IMR-90 (cell line): ENCODE data around the gene PRXL2C. TPM values are rescaled to one million over a fixed set of nuclear protein-coding genes. Genes with fewer than 3 reads are reported as not detected.

Experiments used
- ATAC-seq: fragments of 200-7000 bp; cut with Tn5 transposase; 2 replicates; pipeline ENCODE4 v1.9.1; 2020; ENCODE audit warnings: low read depth, mild to moderate bottlenecking, moderate library complexity
- BruUV-seq: library from RNA; stranded (reverse); fragments of 400-500 nt; replicated peaks from 2 replicates; lab custom pipeline; 2021; lab: Mats Ljungman, UMichigan
- CTCF ChIA-PET: fragments of 300-600 bp; formaldehyde crosslinking; extraction: SDS; loops from one replicate; lab custom pipeline; 2021; ENCODE audit warnings: antibody characterized with exemption; lab: Yijun Ruan, JAX
- POLR2A ChIA-PET: fragments of 300-600 bp; sonication (Branson Sonifier 250); formaldehyde crosslinking; loops from one replicate; lab custom pipeline; 2022; ENCODE audit warnings: antibody characterized with exemption; ENCODE audit not compliant: unreplicated experiment; lab: Charles Lee
- DNase-seq: peaks from one replicate; pipeline ENCODE4 v3.0.0; 2013
- H2AFZ ChIP-seq: replicated peaks from 2 replicates; pipeline ENCODE3; 2013; ENCODE audit warnings: low read length, mild to moderate bottlenecking; ENCODE audit not compliant: poor library complexity
- H2AK5ac ChIP-seq: 2 replicates; pipeline ENCODE4 v1.6.1; 2013; ENCODE audit warnings: low read depth, low read length, inconsistent platforms
- H2AK9ac ChIP-seq: replicated peaks from 2 replicates; pipeline ENCODE3; 2013; ENCODE audit warnings: mild to moderate bottlenecking, low read depth, low read length, moderate library complexity; ENCODE audit not compliant: poor library complexity
- H2BK120ac ChIP-seq: 2 replicates; pipeline ENCODE4 v1.6.1; 2013; ENCODE audit warnings: low read depth, low read length, inconsistent platforms
- H2BK15ac ChIP-seq: 3 replicates; pipeline ENCODE4 v1.6.1; 2013; ENCODE audit warnings: low read depth, low read length, inconsistent platforms
- H2BK20ac ChIP-seq: 2 replicates; pipeline ENCODE4 v1.6.1; 2013; ENCODE audit warnings: low read depth, mild to moderate bottlenecking, inconsistent platforms, low read length, moderate library complexity
- H2BK5ac ChIP-seq: 2 replicates; pipeline ENCODE4 v1.6.1; 2013; ENCODE audit warnings: mild to moderate bottlenecking, low read depth, low read length, inconsistent platforms; ENCODE audit not compliant: poor library complexity, severe bottlenecking
- H3K14ac ChIP-seq: replicated peaks from 2 replicates; pipeline ENCODE4 v1.6.1; 2013; ENCODE audit warnings: low read depth, low read length, inconsistent platforms
- H3K18ac ChIP-seq: 2 replicates; pipeline ENCODE4 v1.6.1; 2013; ENCODE audit warnings: low read depth, low read length, control low read depth
- H3K23ac ChIP-seq: 2 replicates; pipeline ENCODE4 v1.6.1; 2013; ENCODE audit warnings: low read depth, low read length, inconsistent platforms
- H3K27ac ChIP-seq: 2 replicates; pipeline ENCODE4 v1.5.1; 2013; ENCODE audit warnings: mild to moderate bottlenecking, control low read depth, low read length; ENCODE audit not compliant: insufficient read depth
- H3K27me3 ChIP-seq: 2 replicates; pipeline ENCODE4 v1.6.1; 2013; ENCODE audit warnings: low read length; ENCODE audit not compliant: control insufficient read depth, insufficient read depth
- H3K36me3 ChIP-seq: 2 replicates; pipeline ENCODE4 v1.6.1; 2013; ENCODE audit warnings: low read length, mixed read lengths; ENCODE audit not compliant: control insufficient read depth, insufficient read depth
- H3K4ac ChIP-seq: 2 replicates; pipeline ENCODE4 v1.6.1; 2013; ENCODE audit warnings: low read depth, low read length, inconsistent platforms
- H3K4me1 ChIP-seq: 2 replicates; pipeline ENCODE4 v1.6.1; 2013; ENCODE audit warnings: low read length, mixed read lengths; ENCODE audit not compliant: control insufficient read depth, insufficient read depth
- H3K4me2 ChIP-seq: 2 replicates; pipeline ENCODE4 v1.6.1; 2013; ENCODE audit warnings: low read depth, mild to moderate bottlenecking, control low read depth, low read length, moderate library complexity
- H3K4me3 ChIP-seq: 2 replicates; pipeline ENCODE4 v1.5.1; 2013; ENCODE audit warnings: low read depth, mild to moderate bottlenecking, control low read depth, low read length, moderate library complexity; ENCODE audit not compliant: insufficient read depth
- H3K56ac ChIP-seq: 2 replicates; pipeline ENCODE4 v1.6.1; 2013; ENCODE audit warnings: low read length, inconsistent platforms; ENCODE audit not compliant: insufficient read depth; ENCODE audit errors: extremely low read depth
- H3K79me1 ChIP-seq, 2 experiments: 2 replicates each; pipeline ENCODE4 v1.6.1; 2013; ENCODE audit warnings: low read length in 2 of 2, inconsistent platforms in 1 of 2, low read depth in 1 of 2
- H3K9ac ChIP-seq: 2 replicates; pipeline ENCODE4 v1.6.1; 2013; ENCODE audit warnings: low read depth, low read length, control low read depth
- H3K9me1 ChIP-seq: 2 replicates; pipeline ENCODE4 v1.6.1; 2013; ENCODE audit warnings: low read length, inconsistent platforms; ENCODE audit not compliant: insufficient read depth
- H3K9me3 ChIP-seq: 2 replicates; pipeline ENCODE4 v1.6.1; 2013; ENCODE audit warnings: low read length; ENCODE audit not compliant: control insufficient read depth, insufficient read depth
- H4K20me1 ChIP-seq: 2 replicates; pipeline ENCODE4 v1.6.1; 2013; ENCODE audit warnings: low read length, inconsistent platforms; ENCODE audit not compliant: insufficient read depth
- H4K5ac ChIP-seq: 2 replicates; pipeline ENCODE4 v1.6.1; 2013; ENCODE audit warnings: mild to moderate bottlenecking, low read depth, low read length, control low read depth
- H4K8ac ChIP-seq, 2 experiments: 2 replicates each; pipeline ENCODE4 v1.6.1; 2013; ENCODE audit warnings: low read depth in 2 of 2, low read length in 2 of 2, control low read depth in 1 of 2, inconsistent platforms in 1 of 2
- H4K91ac ChIP-seq: 2 replicates; pipeline ENCODE4 v1.6.1; 2013; ENCODE audit warnings: low read depth, low read length, inconsistent platforms; ENCODE audit not compliant: insufficient read depth
- CEBPB ChIP-seq: IDR thresholded peaks from 2 replicates; pipeline ENCODE4 v1.6.1; 2012; ENCODE audit warnings: low read depth, low read length, improper control_type of control experiment
- CHD1 ChIP-seq: IDR thresholded peaks from 2 replicates; pipeline ENCODE4 v1.6.1; 2012; ENCODE audit warnings: low read depth, low read length, improper control_type of control experiment
- CTCF ChIP-seq: conservative IDR thresholded peaks from 2 replicates; pipeline ENCODE4 v1.5.1; 2012; ENCODE audit warnings: mild to moderate bottlenecking, low read depth, low read length, improper control_type of control experiment
- FOS ChIP-seq: fragments of 150-350 bp; IDR thresholded peaks from 2 replicates; pipeline ENCODE4 v1.6.1; 2016; ENCODE audit warnings: low read depth, low read length
- MAFK ChIP-seq: IDR thresholded peaks from 2 replicates; pipeline ENCODE4 v1.6.1; 2012; ENCODE audit warnings: low read depth, low read length, improper control_type of control experiment
- MAZ ChIP-seq: IDR thresholded peaks from 2 replicates; pipeline ENCODE4 v1.6.1; 2012; ENCODE audit warnings: low read depth, mild to moderate bottlenecking, low read length, improper control_type of control experiment, moderate library complexity, borderline replicate concordance
- MXI1 ChIP-seq: IDR thresholded peaks from 2 replicates; pipeline ENCODE4 v1.6.1; 2012; ENCODE audit warnings: low read depth, mild to moderate bottlenecking, low read length, moderate library complexity, borderline replicate concordance
- NFE2L2 ChIP-seq: fragments of 150-350 bp; IDR thresholded peaks from 2 replicates; pipeline ENCODE4 v1.6.1; 2016; ENCODE audit warnings: low read depth, mild to moderate bottlenecking, low read length
- POLR2A ChIP-seq: IDR thresholded peaks from 2 replicates; pipeline ENCODE4 v1.6.1; 2012; ENCODE audit warnings: mild to moderate bottlenecking, low read depth, low read length
- RCOR1 ChIP-seq: IDR thresholded peaks from 2 replicates; pipeline ENCODE4 v1.6.1; 2012; ENCODE audit warnings: mild to moderate bottlenecking, low read length, improper control_type of control experiment; ENCODE audit not compliant: insufficient replicate concordance
- SMC3 ChIP-seq: fragments of 150-350 bp; IDR thresholded peaks from 2 replicates; pipeline ENCODE4 v1.6.1; 2016; ENCODE audit warnings: low read depth, mild to moderate bottlenecking, antibody characterized with exemption, low read length, moderate library complexity
- WGBS, 2 experiments: methylation state at CpG; one replicate each; pipeline versions ENCODE4 v1.1.5 to v1.1.7; 2013; ENCODE audit warnings: missing lambda C conversion rate in 2 of 2; ENCODE audit not compliant: insufficient read length in 1 of 2; ENCODE audit errors: extremely low coverage in 2 of 2; 5-methylcytosine and 5-hydroxymethylcytosine counted together
- dilution Hi-C: fragments of 300-500 bp; cut with HindIII; formaldehyde crosslinking; loops from one replicate; pipeline ENCODE4 v1.14.3; 2018; ENCODE audit warnings: low sequenced_read_pairs; ENCODE audit not compliant: unreplicated experiment
- in situ Hi-C: fragments of 300-500 bp; cut with MboI; formaldehyde crosslinking; loops from 3 replicates; pipeline ENCODE4 v1.14.3; 2019; ENCODE audit warnings: low sequenced_read_pairs, inconsistent platforms, mixed read lengths
- intact Hi-C: fragments of 100-400 bp; cut with micrococcal nuclease; formaldehyde crosslinking; loops from 2 replicates; pipeline ENCODE4 v1.10.0; 2022
- polyA plus RNA-seq, 3 experiments: library from polyadenylated mRNA; depleted of rRNA; stranded (reverse); fragments of >200 nt; gene quantifications; 2 replicates each; pipeline ENCODE4 v1.2.3, GENCODE V29; 2012; ENCODE audit warnings: low replicate concordance in 1 of 3
- total RNA-seq: library from RNA; depleted of rRNA; stranded (reverse); fragments of >200 nt; gene quantifications from 2 replicates; pipeline ENCODE4 v1.2.3, GENCODE V29; 2012
- TF ChIP-seq, protein P1 (sequence below): fragments of 150-350 bp; IDR thresholded peaks from 2 replicates; pipeline ENCODE4 v1.6.1; 2016; ENCODE audit warnings: low read depth, mild to moderate bottlenecking, low read length, moderate library complexity, borderline replicate concordance
- TF ChIP-seq, protein P2 (sequence below): fragments of 150-350 bp; IDR thresholded peaks from 2 replicates; pipeline ENCODE4 v1.6.1; 2017; ENCODE audit warnings: mild to moderate bottlenecking, antibody characterized with exemption, low read length, low read depth

The PRXL2C gene
- total and polyA plus RNA-seq, 2 of the 4 experiments (the other 2 are of a cell fraction), result 2.7 to 9.0 TPM

DNA sequence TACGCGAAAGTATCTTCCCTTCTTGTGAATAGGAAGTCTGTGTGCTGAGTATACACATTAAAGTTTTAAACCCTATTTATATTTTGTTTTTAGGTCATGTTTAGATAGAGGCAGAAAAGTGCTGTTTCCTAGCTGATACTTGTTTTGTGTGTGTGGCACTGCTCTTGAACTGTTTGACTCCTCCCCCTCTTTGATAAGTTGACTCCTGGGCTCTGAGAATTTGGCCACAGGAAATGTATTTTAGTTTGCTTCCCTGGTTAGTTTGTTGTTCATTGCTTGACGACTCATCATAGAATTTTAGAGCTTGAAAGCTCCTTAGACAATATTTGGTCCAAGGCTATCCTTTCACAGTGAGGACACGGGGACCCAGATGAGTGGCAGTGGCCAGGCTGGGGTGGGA, 33.5 kb downstream of the PRXL2C start:
- Histone ChIP-seq H4K20me1 (peaks cover 8% of the 10 kb centered on the region; the same call in 1 of the 2 replicates), H2BK15ac (no peak overlapping the region; the same call in 2 of the 3 replicates), H2AK9ac (no peak overlapping the region), H3K9me1 (peaks cover 3% of the 10 kb centered on the region; the same call in 1 of the 2 replicates), H2BK20ac (no peak overlapping the region), H4K8ac (no peak overlapping the region), H3K9me3 (no peaks in the 10 kb centered on the region), H3K36me3 (no peaks in the 10 kb centered on the region), H3K18ac (no peak overlapping the region), H3K4me2 (no peak overlapping the region), H3K4me1 (0 out of 2 replicates have a peak, but pooled peaks cover 2% of the 10 kb centered on the region), H3K4me3 (no peak overlapping the region), H3K14ac (no peak overlapping the region), H2AFZ (no peak overlapping the region), H3K27me3 (no peaks in the 10 kb centered on the region), H2AK5ac (no peak overlapping the region), H3K4ac (peak overlapping the region; percentile 26; the same call in 1 of the 2 replicates), H3K9ac (no peak overlapping the region), H4K91ac (no peak overlapping the region), H4K5ac (no peak overlapping the region), H3K27ac (no peak overlapping the region), H2BK120ac (0 out of 2 replicates have a peak overlapping the region, but pooled peaks have one; percentile 3), H3K23ac (no peak overlapping the region), H3K79me1 (peaks cover 3 to 20% of the 10 kb centered on the region in 2 experiments; a peak in 3 of 4 replicates), H2BK5ac (no peak overlapping the region), H3K56ac (no peak overlapping the region)
- intact Hi-C loops, result no loop called here
- dilution Hi-C loops, result no loop called here
- TF ChIP-seq MAFK (no peak), SMC3 (no peak), CEBPB (no peak), NFE2L2 (no peak), RCOR1 (no peak), CHD1 (no peak), FOS (no peak), MXI1 (no peak), CTCF (no peak), POLR2A (no peak), MAZ (no peak)
- TF ChIP-seq, protein P1, sequence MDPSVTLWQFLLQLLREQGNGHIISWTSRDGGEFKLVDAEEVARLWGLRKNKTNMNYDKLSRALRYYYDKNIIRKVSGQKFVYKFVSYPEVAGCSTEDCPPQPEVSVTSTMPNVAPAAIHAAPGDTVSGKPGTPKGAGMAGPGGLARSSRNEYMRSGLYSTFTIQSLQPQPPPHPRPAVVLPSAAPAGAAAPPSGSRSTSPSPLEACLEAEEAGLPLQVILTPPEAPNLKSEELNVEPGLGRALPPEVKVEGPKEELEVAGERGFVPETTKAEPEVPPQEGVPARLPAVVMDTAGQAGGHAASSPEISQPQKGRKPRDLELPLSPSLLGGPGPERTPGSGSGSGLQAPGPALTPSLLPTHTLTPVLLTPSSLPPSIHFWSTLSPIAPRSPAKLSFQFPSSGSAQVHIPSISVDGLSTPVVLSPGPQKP, result no peak
- TF ChIP-seq, protein P2, sequence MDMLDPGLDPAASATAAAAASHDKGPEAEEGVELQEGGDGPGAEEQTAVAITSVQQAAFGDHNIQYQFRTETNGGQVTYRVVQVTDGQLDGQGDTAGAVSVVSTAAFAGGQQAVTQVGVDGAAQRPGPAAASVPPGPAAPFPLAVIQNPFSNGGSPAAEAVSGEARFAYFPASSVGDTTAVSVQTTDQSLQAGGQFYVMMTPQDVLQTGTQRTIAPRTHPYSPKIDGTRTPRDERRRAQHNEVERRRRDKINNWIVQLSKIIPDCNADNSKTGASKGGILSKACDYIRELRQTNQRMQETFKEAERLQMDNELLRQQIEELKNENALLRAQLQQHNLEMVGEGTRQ, result no peak
- WGBS, 2 experiments, result 80% methylated on average over 1 of the region's 4 CpGs; no CpG with 5 or more reads in 1 of the 2 experiments
- POLR2A ChIA-PET, result interaction anchor here (0.5 kb wide), 1 partner anchor 651 kb away, joined by 3 read pairs; no protein-coding TSS in a partner anchor
- DNase-seq (peak; percentile 35), ATAC-seq (no peak)
- CTCF ChIA-PET, result no interaction called here
- in situ Hi-C loops, result no loop called here
- no TSS peak for BruUV-seq
